Tibial nerve (tissue), 3 donors: Measurements from ENCODE around the gene AP1M2.

Experiments used
- POLR2A ChIP-seq, 2 donors: fragments of 450-650 bp; IDR thresholded peaks; one replicate each; pipeline ENCODE4 v1.6.1; 2017; ENCODE audit warnings: antibody characterized with exemption in 2 of 2, mild to moderate bottlenecking in 2 of 2, moderate library complexity in 2 of 2
- TF ChIP-seq, protein P1 (sequence below), 5 experiments: fragments of 200-600 bp in 3 of 5; fragments of 450-650 bp in 2 of 5; sonication (generic) in 3 of 5; IDR thresholded peaks; one replicate each; pipeline ENCODE4 v1.5.1; 2016 to 2019; ENCODE audit warnings: antibody characterized with exemption in 5 of 5, mild to moderate bottlenecking in 3 of 5, moderate library complexity in 2 of 5

DNA sequence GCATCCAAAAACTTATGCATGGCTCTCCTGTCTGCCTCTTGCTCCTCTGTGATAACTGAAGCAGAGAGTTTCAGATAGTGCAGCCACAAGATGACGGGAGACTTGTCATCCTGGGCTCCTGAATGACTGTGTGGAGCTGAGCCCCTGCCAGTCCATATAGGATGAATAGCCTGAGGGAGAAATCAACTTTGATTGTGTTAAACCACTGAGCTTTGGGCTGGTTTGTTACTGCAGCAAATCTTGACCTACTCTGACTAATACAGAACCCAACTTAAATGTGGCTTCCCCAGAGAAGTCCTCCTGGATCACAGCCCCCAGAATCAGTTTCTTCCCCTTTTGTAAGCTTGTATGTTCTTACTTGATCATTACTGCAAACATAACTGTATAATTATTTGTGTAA is 54.7 kb downstream of the AP1M2 start:
- TF ChIP-seq, protein P1, sequence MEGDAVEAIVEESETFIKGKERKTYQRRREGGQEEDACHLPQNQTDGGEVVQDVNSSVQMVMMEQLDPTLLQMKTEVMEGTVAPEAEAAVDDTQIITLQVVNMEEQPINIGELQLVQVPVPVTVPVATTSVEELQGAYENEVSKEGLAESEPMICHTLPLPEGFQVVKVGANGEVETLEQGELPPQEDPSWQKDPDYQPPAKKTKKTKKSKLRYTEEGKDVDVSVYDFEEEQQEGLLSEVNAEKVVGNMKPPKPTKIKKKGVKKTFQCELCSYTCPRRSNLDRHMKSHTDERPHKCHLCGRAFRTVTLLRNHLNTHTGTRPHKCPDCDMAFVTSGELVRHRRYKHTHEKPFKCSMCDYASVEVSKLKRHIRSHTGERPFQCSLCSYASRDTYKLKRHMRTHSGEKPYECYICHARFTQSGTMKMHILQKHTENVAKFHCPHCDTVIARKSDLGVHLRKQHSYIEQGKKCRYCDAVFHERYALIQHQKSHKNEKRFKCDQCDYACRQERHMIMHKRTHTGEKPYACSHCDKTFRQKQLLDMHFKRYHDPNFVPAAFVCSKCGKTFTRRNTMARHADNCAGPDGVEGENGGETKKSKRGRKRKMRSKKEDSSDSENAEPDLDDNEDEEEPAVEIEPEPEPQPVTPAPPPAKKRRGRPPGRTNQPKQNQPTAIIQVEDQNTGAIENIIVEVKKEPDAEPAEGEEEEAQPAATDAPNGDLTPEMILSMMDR (IDR thresholded peaks at IDR 0.05) = no peak
- no peak for TF ChIP-seq POLR2A (IDR thresholded peaks at IDR 0.05)
